GM23338 (cell line): Measurements from ENCODE around the gene REXO2.

Experiments used
- CREB1 ChIP-seq: fragments of 250-450 bp; sonication (Bioruptor Pico); IDR thresholded peaks from 2 replicates; pipeline ENCODE4 v1.5.0; 2020; ENCODE audit warnings: low read depth, mild to moderate bottlenecking, moderate library complexity
- CTCF ChIP-seq, 2 experiments: fragments of 200-600 bp in 1 of 2; sonication (generic) in 1 of 2; conservative IDR thresholded peaks; 2 replicates each; pipeline versions ENCODE4 v1.5.1 to v1.6.1; 2016 to 2017; ENCODE audit warnings: antibody characterized with exemption in 2 of 2, low read depth in 2 of 2, mild to moderate bottlenecking in 2 of 2, moderate library complexity in 1 of 2
- EZH2 ChIP-seq: fragments of 200-600 bp; sonication (generic); IDR thresholded peaks from one replicate; pipeline ENCODE4 v1.8.0; 2017; ENCODE audit warnings: antibody characterized with exemption, mild to moderate bottlenecking, low read depth; ENCODE audit not compliant: unreplicated experiment
- EZH2phosphoT487 ChIP-seq: fragments of 200-600 bp; sonication (generic); IDR thresholded peaks from one replicate; pipeline ENCODE4 v1.8.1; 2018; ENCODE audit warnings: antibody characterized with exemption; ENCODE audit not compliant: unreplicated experiment
- JUNB ChIP-seq: IDR thresholded peaks from one replicate; pipeline ENCODE4 v1.6.1; 2016; ENCODE audit warnings: antibody characterized with exemption; ENCODE audit not compliant: unreplicated experiment
- NANOG ChIP-seq: IDR thresholded peaks from 2 replicates; pipeline ENCODE4 v1.6.1; 2016; ENCODE audit warnings: antibody characterized with exemption, borderline replicate concordance
- POLR2AphosphoS5 ChIP-seq: IDR thresholded peaks from 2 replicates; pipeline ENCODE4 v1.6.1; 2016; ENCODE audit warnings: antibody characterized with exemption, low read depth
- STAT1 ChIP-seq: IDR thresholded peaks from one replicate; pipeline ENCODE4 v1.6.1; 2016; ENCODE audit warnings: antibody characterized with exemption; ENCODE audit not compliant: unreplicated experiment
- ZNF114 ChIP-seq: fragments of 250-450 bp; sonication (Bioruptor Pico); IDR thresholded peaks from 2 replicates; pipeline ENCODE4 v1.5.0; 2020; ENCODE audit warnings: mild to moderate bottlenecking, moderate library complexity
- ZNF331 ChIP-seq: fragments of 250-450 bp; sonication (Bioruptor Pico); IDR thresholded peaks from 2 replicates; pipeline ENCODE4 v1.5.0; 2020; ENCODE audit warnings: low read depth, mild to moderate bottlenecking, moderate library complexity
- TF ChIP-seq, protein P1 (sequence below): IDR thresholded peaks from one replicate; pipeline ENCODE4 v1.6.1; 2018; ENCODE audit warnings: antibody characterized with exemption; ENCODE audit not compliant: unreplicated experiment
- TF ChIP-seq, protein P2 (sequence below): IDR thresholded peaks from 2 replicates; pipeline ENCODE4 v1.6.1; 2016; ENCODE audit warnings: antibody characterized with exemption
- TF ChIP-seq, protein P3 (sequence below): fragments of 250-450 bp; sonication (Bioruptor Pico); IDR thresholded peaks from 2 replicates; pipeline ENCODE4 v1.5.0; 2020; ENCODE audit warnings: mild to moderate bottlenecking, moderate library complexity

DNA sequence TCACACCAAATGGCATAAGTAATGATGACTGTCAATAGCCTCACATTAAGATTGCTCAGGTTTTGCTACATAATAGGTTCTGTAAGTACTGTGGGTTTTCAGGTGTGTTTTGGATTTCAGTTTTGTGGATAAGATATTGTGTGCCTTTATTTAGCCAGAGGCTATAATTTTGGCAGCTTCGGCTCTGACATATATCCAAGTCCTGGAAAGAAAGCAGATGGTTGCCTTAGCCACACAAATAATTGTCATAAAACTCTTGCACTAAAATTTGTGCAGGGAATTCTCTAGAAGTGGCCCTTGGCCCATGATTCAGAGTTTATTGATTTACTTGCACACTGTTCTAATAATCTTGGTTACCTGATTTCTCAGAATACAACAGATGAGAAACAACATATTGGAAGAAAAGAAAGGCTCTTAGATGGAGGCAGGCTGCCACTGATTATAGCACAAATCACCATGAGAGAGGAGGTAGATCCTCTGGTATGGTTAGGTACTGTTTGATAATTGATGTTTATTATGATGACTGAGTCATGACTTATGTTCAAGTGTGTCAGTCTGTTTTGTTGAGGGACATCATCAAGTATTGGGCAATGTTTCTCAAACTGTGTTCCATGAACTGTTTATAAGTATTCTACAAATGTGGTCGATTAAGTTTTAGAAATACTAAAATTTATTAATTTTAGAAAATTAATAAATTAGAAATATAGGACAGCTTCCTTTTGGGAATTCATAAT is 9.6 kb downstream of the REXO2 start:
- TF ChIP-seq POLR2AphosphoS5, result no peak
- no peak for TF ChIP-seq CTCF (conservative IDR thresholded peaks at IDR 0.05; ENCODE audit: low read depth in 2 of 2)
- TF ChIP-seq EZH2, result no peak
- TF ChIP-seq CREB1 (CRISPR knock-in tag), result no peak
- TF ChIP-seq, protein P1, sequence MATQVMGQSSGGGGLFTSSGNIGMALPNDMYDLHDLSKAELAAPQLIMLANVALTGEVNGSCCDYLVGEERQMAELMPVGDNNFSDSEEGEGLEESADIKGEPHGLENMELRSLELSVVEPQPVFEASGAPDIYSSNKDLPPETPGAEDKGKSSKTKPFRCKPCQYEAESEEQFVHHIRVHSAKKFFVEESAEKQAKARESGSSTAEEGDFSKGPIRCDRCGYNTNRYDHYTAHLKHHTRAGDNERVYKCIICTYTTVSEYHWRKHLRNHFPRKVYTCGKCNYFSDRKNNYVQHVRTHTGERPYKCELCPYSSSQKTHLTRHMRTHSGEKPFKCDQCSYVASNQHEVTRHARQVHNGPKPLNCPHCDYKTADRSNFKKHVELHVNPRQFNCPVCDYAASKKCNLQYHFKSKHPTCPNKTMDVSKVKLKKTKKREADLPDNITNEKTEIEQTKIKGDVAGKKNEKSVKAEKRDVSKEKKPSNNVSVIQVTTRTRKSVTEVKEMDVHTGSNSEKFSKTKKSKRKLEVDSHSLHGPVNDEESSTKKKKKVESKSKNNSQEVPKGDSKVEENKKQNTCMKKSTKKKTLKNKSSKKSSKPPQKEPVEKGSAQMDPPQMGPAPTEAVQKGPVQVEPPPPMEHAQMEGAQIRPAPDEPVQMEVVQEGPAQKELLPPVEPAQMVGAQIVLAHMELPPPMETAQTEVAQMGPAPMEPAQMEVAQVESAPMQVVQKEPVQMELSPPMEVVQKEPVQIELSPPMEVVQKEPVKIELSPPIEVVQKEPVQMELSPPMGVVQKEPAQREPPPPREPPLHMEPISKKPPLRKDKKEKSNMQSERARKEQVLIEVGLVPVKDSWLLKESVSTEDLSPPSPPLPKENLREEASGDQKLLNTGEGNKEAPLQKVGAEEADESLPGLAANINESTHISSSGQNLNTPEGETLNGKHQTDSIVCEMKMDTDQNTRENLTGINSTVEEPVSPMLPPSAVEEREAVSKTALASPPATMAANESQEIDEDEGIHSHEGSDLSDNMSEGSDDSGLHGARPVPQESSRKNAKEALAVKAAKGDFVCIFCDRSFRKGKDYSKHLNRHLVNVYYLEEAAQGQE, result no peak
- TF ChIP-seq ZNF114 (CRISPR knock-in tag), result no peak
- no peak for TF ChIP-seq JUNB
- TF ChIP-seq EZH2phosphoT487, result no peak
- TF ChIP-seq, protein P2, sequence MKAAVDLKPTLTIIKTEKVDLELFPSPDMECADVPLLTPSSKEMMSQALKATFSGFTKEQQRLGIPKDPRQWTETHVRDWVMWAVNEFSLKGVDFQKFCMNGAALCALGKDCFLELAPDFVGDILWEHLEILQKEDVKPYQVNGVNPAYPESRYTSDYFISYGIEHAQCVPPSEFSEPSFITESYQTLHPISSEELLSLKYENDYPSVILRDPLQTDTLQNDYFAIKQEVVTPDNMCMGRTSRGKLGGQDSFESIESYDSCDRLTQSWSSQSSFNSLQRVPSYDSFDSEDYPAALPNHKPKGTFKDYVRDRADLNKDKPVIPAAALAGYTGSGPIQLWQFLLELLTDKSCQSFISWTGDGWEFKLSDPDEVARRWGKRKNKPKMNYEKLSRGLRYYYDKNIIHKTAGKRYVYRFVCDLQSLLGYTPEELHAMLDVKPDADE, result no peak
- no peak for TF ChIP-seq ZNF331 (CRISPR knock-in tag)
- TF ChIP-seq STAT1, result no peak
- TF ChIP-seq NANOG, result no peak
- TF ChIP-seq, protein P3, sequence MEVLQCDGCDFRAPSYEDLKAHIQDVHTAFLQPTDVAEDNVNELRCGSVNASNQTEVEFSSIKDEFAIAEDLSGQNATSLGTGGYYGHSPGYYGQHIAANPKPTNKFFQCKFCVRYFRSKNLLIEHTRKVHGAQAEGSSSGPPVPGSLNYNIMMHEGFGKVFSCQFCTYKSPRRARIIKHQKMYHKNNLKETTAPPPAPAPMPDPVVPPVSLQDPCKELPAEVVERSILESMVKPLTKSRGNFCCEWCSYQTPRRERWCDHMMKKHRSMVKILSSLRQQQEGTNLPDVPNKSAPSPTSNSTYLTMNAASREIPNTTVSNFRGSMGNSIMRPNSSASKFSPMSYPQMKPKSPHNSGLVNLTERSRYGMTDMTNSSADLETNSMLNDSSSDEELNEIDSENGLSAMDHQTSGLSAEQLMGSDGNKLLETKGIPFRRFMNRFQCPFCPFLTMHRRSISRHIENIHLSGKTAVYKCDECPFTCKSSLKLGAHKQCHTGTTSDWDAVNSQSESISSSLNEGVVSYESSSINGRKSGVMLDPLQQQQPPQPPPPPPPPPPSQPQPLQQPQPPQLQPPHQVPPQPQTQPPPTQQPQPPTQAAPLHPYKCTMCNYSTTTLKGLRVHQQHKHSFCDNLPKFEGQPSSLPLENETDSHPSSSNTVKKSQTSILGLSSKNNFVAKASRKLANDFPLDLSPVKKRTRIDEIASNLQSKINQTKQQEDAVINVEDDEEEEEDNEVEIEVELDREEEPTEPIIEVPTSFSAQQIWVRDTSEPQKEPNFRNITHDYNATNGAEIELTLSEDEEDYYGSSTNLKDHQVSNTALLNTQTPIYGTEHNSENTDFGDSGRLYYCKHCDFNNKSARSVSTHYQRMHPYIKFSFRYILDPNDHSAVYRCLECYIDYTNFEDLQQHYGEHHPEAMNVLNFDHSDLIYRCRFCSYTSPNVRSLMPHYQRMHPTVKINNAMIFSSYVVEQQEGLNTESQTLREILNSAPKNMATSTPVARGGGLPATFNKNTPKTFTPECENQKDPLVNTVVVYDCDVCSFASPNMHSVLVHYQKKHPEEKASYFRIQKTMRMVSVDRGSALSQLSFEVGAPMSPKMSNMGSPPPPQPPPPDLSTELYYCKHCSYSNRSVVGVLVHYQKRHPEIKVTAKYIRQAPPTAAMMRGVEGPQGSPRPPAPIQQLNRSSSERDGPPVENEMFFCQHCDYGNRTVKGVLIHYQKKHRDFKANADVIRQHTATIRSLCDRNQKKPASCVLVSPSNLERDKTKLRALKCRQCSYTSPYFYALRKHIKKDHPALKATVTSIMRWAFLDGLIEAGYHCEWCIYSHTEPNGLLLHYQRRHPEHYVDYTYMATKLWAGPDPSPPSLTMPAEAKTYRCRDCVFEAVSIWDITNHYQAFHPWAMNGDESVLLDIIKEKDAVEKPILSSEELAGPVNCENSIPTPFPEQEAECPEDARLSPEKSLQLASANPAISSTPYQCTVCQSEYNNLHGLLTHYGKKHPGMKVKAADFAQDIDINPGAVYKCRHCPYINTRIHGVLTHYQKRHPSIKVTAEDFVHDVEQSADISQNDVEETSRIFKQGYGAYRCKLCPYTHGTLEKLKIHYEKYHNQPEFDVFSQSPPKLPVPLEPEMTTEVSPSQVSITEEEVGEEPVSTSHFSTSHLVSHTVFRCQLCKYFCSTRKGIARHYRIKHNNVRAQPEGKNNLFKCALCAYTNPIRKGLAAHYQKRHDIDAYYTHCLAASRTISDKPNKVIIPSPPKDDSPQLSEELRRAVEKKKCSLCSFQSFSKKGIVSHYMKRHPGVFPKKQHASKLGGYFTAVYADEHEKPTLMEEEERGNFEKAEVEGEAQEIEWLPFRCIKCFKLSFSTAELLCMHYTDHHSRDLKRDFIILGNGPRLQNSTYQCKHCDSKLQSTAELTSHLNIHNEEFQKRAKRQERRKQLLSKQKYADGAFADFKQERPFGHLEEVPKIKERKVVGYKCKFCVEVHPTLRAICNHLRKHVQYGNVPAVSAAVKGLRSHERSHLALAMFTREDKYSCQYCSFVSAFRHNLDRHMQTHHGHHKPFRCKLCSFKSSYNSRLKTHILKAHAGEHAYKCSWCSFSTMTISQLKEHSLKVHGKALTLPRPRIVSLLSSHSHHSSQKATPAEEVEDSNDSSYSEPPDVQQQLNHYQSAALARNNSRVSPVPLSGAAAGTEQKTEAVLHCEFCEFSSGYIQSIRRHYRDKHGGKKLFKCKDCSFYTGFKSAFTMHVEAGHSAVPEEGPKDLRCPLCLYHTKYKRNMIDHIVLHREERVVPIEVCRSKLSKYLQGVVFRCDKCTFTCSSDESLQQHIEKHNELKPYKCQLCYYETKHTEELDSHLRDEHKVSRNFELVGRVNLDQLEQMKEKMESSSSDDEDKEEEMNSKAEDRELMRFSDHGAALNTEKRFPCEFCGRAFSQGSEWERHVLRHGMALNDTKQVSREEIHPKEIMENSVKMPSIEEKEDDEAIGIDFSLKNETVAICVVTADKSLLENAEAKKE, result no peak
